ENCODE measurements around the gene PTPN12.

GRCh38 chr7:77553123-77553522 is 16.0 kb downstream of the PTPN12 start:
- no peak for TF ChIP-seq CTCF (IDR thresholded peaks at IDR 0.05 in 8 of 11, conservative IDR thresholded peaks at IDR 0.05 in 3 of 11)
- TF ChIP-seq POLR2A (IDR thresholded peaks at IDR 0.05): no peak
- no peak for TF ChIP-seq POLR2AphosphoS5 (IDR thresholded peaks at IDR 0.05)
